HG02642 (cell line): Measurements from ENCODE around the gene TBCD.

Experiments
- ATAC-seq: cut with Tn5 transposase; IDR thresholded peaks from one replicate; pipeline ENCODE4 v1.9.1; 2021; ENCODE audit warnings: mild to moderate bottlenecking; ENCODE audit not compliant: unreplicated experiment, poor library complexity

Gene TBCD

DNA sequence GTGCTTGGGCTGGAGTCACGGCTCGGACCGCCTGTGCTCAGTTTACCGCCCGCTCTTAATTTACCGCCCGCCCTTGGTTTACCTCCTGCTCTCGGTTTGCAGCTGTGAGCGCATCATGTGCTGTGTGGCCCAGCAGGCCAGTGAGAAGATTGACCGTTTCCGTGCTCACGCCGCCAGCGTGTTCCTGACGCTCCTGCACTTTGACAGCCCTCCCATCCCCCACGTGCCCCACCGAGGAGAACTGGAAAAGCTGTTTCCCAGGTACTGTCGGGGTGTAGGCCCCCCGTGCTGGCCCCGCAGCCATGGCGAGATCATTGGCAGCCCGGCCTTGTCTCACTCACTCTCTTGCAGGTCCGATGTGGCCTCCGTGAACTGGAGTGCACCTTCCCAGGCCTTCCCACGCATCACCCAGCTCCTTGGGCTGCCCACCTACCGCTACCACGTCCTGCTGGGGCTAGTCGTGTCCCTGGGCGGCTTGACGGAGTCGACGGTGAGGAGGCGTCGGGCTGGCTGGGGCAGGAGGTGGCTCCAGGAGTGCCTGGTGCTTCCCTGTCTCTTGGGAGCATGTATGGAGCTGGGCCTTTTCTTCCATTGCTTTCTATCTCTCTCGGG, 177.3 kb downstream of the TBCD start:
- no peak for ATAC-seq

DNA sequence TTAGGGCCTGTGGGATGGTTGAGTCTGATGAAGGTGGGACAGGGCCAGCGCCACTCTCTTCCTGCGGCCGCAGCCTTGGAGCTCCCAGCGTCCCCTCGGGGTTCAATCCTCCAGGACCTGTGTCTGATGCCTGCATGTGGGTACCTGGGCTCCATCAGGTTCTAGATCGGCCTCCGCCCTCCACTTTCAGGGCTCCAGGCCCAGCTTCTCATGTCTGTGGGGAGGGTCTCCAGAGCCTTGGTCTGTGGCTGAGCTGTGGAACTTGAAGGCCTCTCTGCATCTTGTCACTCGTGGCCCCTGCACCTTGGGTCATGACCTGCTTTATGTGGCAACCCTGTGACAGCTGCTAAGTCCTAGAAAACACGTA, 177.8 kb downstream of the TBCD start:
- ATAC-seq: no peak

- ATAC-seq: no peak
Observed at GRCh38 chr17:82930043-82930923, 178.4 kb downstream of the TBCD start.

GRCh38 chr17:82930924-82931698, 179.2 kb downstream of the TBCD start:
- ATAC-seq: no peak

GRCh38 chr17:82931699-82932517, 180.0 kb downstream of the TBCD start:
- ATAC-seq: no peak

GRCh38 chr17:82932518-82933310, 180.8 kb downstream of the TBCD start:
- ATAC-seq: no peak

- no peak for ATAC-seq
Observed at GRCh38 chr17:82933911-82934310, 182.0 kb downstream of the TBCD start.

DNA sequence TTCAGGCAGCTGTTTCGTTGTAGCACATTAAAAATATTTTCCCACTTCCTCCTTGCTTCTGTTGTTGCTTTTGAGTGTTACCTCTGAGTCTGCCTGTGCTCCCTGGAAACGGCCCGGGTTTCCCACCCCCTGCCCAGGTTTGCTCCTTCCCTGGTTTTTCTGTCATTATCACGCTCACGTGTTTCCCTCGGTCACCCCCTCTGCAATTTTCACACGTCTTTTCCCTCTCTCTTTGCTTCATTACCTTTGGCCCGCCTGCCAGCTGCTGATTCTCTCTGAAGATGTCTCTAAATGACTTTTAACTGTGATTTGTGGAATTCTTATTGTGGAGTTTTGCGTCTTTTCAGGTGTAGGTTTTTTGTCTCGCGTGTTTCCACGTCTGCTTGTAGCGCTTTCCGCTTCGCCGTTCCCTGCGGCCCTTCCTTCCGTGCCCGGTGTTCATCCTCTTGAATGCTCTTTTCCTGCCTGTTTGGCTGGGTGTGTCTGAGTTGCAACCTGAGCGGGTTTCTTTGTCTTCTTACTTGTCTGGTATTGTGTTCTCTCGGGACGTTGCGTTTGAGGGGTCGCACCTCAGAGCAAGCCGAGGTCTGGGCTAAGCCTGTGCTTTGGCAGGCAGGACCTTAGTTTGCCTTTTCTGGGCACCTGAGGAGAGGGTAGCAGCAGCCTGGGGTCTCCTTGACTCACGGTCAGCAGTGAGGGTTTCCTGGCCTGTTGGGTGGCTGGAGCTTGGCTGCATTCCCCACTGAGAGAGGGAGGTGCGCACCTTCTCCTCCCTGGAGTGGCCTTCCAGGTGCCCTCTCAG, 184.3 kb downstream of the TBCD start:
- ATAC-seq: no peak

DNA sequence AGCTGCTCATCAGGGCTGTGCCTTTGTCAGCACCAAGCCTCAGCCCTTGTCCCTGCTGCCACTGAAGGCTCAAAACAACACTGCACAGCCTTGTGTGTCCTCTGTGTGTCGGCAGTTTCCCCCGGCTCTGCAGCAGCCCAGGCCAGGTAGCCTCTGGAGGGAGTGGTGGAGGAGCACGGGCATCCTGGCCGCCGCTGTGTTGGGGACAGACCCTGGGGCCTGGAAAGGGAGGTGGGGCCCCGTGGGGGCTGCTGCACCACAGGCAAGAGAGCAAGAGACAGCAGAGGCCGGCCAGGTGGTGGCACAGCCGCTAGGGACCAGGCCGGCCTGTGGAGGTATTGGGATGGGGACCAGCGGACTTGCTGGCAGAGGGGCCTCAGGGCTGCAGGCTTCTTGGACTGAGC, 184.9 kb downstream of the TBCD start:
- ATAC-seq: no peak

DNA sequence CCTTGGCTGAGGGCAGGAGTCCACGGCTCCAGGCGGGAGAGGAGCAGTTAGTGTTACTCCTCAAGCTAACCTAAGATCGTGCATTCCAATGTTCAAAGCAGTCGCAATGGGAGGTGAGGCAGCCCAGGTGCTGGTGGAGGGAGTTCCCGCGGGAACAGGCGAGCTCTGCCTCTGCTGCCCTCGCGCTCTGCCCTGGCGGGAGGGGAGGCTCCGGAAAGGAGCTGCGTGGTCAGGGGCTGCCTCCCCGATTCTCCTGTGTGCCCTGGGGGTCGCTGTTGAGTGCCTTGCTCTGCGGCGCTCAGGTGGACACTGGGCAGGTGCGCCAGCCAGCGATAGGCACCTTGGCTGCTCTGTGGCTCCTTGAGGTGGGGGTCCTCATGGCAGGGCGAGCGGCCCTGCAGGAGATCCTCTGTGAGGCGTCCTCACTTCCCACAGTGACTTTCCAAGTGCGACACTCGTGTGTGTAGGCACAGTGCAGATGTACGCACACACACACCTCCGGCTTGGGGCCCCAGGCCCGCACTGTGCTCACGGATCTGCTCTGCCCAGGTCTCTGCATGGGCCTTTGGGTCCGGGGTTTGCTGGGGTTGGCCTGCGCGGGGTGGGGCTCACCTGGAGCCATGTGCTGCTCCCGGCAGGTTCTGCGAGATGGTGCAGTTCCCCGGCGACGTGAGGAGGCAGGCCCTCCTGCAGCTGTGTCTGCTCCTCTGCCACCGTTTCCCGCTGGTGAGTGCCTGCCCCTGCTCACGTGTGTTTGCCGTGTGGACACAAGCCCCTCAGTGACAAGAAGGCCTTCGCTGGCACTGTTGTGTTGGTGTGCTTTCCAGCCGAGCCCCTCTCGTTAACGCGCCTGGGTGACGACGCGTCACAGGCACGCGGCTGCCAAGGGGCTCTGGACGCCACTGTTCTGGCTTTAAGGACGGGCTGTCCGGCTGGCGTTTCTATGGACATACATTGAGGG, 185.8 kb downstream of the TBCD start:
- ATAC-seq: no peak

GRCh38 chr17:82938486-82938872, 186.6 kb downstream of the TBCD start:
- no peak for ATAC-seq

DNA sequence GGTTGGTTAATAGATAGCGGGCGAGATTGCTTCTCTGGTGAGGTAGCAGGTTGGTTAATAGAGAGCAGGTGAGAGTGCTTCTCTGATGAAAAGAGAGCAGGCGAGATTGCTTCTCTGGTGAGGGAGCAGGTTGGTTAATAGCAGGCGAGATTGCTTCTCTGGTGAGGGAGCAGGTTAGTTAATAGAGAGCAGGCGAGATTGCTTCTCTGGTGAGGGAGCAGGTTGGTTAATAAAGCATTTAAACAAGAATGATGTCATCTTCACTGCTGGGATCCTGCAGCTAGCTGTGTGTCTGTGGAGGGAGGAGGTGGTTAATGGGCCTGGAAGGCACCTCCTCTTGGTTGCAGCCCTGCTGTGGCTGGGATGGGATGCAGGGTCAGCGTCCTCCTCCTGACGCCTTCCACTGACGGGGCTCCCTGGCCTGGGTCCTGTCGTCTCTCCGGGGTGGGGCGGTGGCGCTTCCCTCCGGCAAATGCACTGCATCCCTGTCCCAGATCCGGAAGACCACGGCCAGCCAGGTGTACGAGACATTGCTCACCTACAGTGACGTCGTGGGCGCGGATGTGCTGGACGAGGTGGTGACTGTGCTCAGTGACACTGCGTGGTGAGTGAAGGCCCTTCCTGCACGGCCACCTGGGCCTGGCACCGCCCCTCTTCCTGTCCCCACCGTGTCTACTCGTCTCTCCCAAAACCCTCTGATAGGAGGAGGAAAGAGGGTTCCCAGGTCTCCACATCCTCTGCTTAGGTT, 187.2 kb downstream of the TBCD start:
- ATAC-seq: no peak

DNA sequence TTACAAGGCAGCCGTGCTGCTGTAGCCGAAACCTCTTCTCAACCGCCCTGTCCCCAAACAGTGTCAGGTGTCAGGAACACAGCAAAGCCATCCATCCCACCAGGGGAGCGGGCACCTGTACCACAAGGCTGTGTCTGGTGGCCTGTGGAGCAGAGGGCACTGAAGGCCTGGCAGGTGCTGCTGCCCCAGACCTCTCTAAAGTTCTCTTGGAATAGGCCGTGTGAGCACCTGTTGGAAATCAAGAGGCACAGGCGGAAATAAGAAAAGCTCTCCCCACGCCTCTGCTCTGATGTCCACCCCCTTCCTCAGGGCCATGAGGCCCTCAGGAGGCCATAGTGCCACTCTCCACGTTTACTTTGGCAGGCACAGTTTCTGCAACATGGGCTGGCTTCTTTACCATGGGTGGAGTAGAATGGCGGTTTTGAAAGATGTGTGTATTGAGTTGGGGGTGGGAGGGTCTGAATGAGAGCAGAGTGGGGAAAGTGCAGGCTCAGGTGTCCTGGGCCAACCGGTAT, 187.8 kb downstream of the TBCD start:
- no peak for ATAC-seq

DNA sequence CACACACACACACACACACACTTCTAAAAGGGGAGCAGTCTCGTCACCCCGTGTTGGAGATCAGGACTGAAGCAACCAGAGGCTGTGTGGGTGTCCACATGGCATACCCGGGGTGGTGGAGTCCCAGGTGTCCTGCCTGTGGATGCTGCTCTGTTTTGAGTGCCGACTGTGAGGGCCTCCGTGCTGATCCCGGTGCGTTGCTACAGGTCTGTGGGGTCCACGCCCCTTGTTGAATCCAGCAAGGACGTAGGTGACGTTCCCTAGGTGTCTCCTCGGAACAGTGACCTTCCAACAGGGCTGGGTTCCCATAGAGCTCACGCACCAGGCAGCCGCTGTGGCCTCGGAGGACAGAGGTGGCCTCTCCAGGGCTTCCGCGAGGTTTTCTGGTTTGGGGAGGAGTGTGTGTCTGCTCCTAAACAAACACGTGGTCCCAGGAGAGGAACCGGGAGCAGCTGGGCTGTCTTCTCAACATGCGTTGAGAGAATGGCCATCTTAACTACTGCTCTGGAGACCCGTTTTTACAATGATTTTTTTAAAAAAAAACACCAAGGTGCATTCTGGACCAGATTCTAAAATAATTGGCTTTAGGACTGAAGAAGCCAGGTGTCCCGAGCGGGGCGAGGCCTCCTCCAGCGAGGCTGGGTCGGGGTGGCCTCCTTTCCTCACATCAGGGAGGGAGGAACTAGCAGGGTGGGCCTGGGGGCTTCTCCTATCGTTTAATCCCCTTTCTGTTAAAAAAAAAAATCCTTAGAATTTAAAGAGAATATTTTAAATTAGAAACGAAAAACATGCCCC, 188.6 kb downstream of the TBCD start:
- ATAC-seq: no peak

DNA sequence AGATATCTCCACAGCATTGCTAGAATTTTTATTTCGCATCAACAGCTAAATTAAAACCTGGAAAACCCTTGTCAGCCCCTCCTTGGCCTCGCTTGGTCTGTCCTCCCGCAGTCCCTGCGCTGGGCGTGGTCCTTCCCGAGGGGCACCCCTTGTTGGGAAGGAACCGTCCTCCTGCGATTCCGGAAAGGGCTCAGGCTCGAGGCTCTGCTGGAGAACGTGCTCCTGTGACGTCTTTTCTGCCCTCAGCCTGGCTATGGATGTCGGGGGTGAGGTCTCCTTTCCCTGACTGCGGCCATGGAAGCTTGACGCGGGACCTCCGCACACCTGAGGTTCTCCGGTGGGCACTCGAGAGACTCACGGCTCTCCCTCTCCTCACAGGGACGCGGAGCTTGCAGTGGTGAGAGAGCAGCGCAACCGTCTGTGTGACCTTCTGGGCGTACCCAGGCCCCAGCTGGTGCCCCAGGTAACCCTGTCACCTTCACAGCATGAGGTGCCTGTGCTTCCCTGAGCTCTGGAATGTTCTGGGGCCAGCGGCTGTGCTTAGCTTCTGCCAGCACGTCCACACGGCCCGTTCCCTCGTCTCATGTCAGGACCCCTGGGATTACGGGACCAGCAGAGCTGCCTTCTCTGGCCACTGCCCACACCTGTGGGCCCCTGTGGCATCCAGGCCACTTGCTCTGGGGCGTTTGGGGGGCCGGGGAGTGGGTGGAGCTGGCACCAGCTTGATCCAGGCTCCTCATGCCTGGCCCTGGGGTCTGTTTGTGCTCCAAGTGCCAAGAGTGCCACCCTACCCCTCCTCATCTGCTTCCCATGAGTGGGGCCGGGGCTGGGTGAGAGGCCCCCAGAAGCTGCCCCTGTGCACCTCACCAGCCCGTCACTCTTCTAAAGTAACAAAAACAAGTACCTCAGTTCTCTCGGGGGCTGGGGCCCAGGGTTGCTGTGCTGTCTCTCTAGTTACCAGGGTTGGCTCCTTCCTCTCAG, 189.4 kb downstream of the TBCD start:
- ATAC-seq: no peak
